B cell (primary cell): ENCODE measurements around the gene HNRNPU. TPM values are rescaled to one million over a fixed set of nuclear protein-coding genes. Genes with fewer than 3 reads are reported as not detected.

Experiments used
- ATAC-seq: fragments of 200-7000 bp; cut with Tn5 transposase; one replicate; pipeline ENCODE4 v1.10.0; 2021; ENCODE audit warnings: low read depth, mild to moderate bottlenecking, moderate number of reproducible peaks, moderate library complexity
- CTCF ChIA-PET: fragments of 350-600 bp; sonication (Branson Sonifier 250); formaldehyde crosslinking; loops from one replicate; lab custom pipeline; 2021; ENCODE audit warnings: antibody characterized with exemption, inconsistent platforms; lab: Charles Lee
- POLR2A ChIA-PET: fragments of 350-600 bp; sonication (Branson Sonifier 250); formaldehyde crosslinking; loops from one replicate; lab custom pipeline; 2021; ENCODE audit warnings: antibody characterized with exemption; lab: Charles Lee
- DNase-seq: peaks from one replicate; pipeline ENCODE4 v3.0.0; 2013
- H2AFZ ChIP-seq: 2 replicates; pipeline ENCODE4 v1.6.1; 2012; ENCODE audit warnings: mild to moderate bottlenecking, low read depth, low read length; ENCODE audit not compliant: insufficient read depth, poor library complexity, severe bottlenecking
- H3K27ac ChIP-seq, 2 donors: 1 replicate in 1 of 2; 2 replicates in 1 of 2; pipeline ENCODE4 v1.5.1; 2012 to 2013; ENCODE audit warnings: low read length in 2 of 2, mild to moderate bottlenecking in 2 of 2, moderate library complexity in 1 of 2
- H3K27me3 ChIP-seq, 4 experiments: fragments of 200-600 bp in 1 of 4; sonication (generic) in 1 of 4; replicated peaks in 1 of 4; 1 replicate in 2 of 4; 2 replicates in 2 of 4; pipeline versions ENCODE4 v1.6.1 to v1.7.0; 2013 to 2016; ENCODE audit warnings: low read length in 3 of 4, mild to moderate bottlenecking in 2 of 4, mixed read lengths in 1 of 4, moderate library complexity in 1 of 4; ENCODE audit not compliant: insufficient read depth in 4 of 4, control insufficient read depth in 3 of 4; ENCODE audit errors: control extremely low read depth in 1 of 4
- H3K36me3 ChIP-seq, 2 experiments: replicated peaks in 1 of 2; 1 replicate in 1 of 2; 2 replicates in 1 of 2; pipeline versions ENCODE4 v1.6.1 to v1.7.1; 2013; ENCODE audit warnings: low read length in 1 of 2; ENCODE audit not compliant: insufficient read depth in 2 of 2, control insufficient read depth in 1 of 2; ENCODE audit errors: control extremely low read depth in 1 of 2, extremely low read depth in 1 of 2
- H3K4me1 ChIP-seq, 2 donors: fragments of 200-600 bp in 1 of 2; sonication (generic) in 1 of 2; 1 replicate in 1 of 2; 2 replicates in 1 of 2; pipeline versions ENCODE4 v1.5.1 to v1.6.1; 2013 to 2017; ENCODE audit warnings: low read length in 2 of 2; ENCODE audit not compliant: control insufficient read depth in 2 of 2, insufficient read depth in 2 of 2
- H3K4me2 ChIP-seq: replicated peaks from 2 replicates; pipeline ENCODE3; 2012; ENCODE audit warnings: mild to moderate bottlenecking, low read depth, low read length; ENCODE audit not compliant: poor library complexity, severe bottlenecking
- H3K4me3 ChIP-seq, 5 experiments: fragments of 200-600 bp in 1 of 5; sonication (generic) in 1 of 5; 1 replicate in 3 of 5; 2 replicates in 2 of 5; pipeline versions ENCODE4 v1.5.1 to v1.7.0; 2011 to 2016; ENCODE audit warnings: low read length in 4 of 5, mild to moderate bottlenecking in 4 of 5, low read depth in 2 of 5, control low read depth in 1 of 5, moderate library complexity in 1 of 5; ENCODE audit not compliant: insufficient read depth in 1 of 5; ENCODE audit errors: control extremely low read depth in 1 of 5, extremely low read depth in 1 of 5
- H3K79me2 ChIP-seq: fragments of 200-600 bp; sonication (generic); one replicate; pipeline ENCODE4 v1.6.0; 2016; ENCODE audit warnings: low read length; ENCODE audit not compliant: control insufficient read depth, insufficient read depth
- H3K9ac ChIP-seq: fragments of 200-600 bp; sonication (generic); 2 replicates; pipeline ENCODE4 v1.6.1; 2017; ENCODE audit warnings: mild to moderate bottlenecking, low read length, moderate library complexity
- H3K9me3 ChIP-seq, 3 donors: one replicate each; pipeline versions ENCODE4 v1.6.1 to v1.7.1; 2013; ENCODE audit warnings: low read length in 2 of 3; ENCODE audit not compliant: control insufficient read depth in 2 of 3, insufficient read depth in 1 of 3; ENCODE audit errors: control extremely low read depth in 1 of 3
- H4K20me1 ChIP-seq: 2 replicates; pipeline ENCODE4 v1.6.0; 2012; ENCODE audit warnings: mild to moderate bottlenecking, low read length; ENCODE audit not compliant: insufficient read depth, control insufficient read depth, poor library complexity, severe bottlenecking
- H3K27ac Mint-ChIP-seq: one replicate; pipeline ENCODE4 v1.8.0; 2021; ENCODE audit warnings: mixed read lengths
- H3K27me3 Mint-ChIP-seq: one replicate; pipeline ENCODE4 v1.8.0; 2021; ENCODE audit warnings: mixed read lengths
- H3K4me1 Mint-ChIP-seq: one replicate; pipeline ENCODE4 v1.8.0; 2021; ENCODE audit warnings: mixed read lengths
- H3K4me3 Mint-ChIP-seq: one replicate; pipeline ENCODE4 v1.8.0; 2021; ENCODE audit warnings: mixed read lengths
- H3K9me3 Mint-ChIP-seq: one replicate; pipeline ENCODE4 v1.8.0; 2022; ENCODE audit warnings: mixed read lengths; ENCODE audit not compliant: insufficient read depth
- CTCF ChIP-seq: fragments of 200-600 bp; IDR thresholded peaks from one replicate; pipeline ENCODE4 v1.8.0; 2022; ENCODE audit warnings: antibody characterized with exemption, mild to moderate bottlenecking
- EZH2 ChIP-seq: IDR thresholded peaks from 2 replicates; pipeline ENCODE4 v1.6.1; 2012; ENCODE audit warnings: borderline replicate concordance, low read depth, mild to moderate bottlenecking, moderate library complexity, low read length; ENCODE audit not compliant: insufficient read depth, poor library complexity, severe bottlenecking
- WGBS: methylation state at CpG from one replicate; pipeline ENCODE4 v1.1.5; 2013; ENCODE audit warnings: missing lambda C conversion rate; ENCODE audit not compliant: insufficient coverage; 5-methylcytosine and 5-hydroxymethylcytosine counted together
- intact Hi-C: fragments of 100-400 bp; cut with micrococcal nuclease; formaldehyde crosslinking; loops from one replicate; pipeline ENCODE4 v1.10.0; 2022
- polyA plus RNA-seq: library from polyadenylated mRNA; depleted of rRNA; stranded (reverse); fragments of >200 nt; gene quantifications from 2 replicates; pipeline ENCODE4 v1.2.3, GENCODE V29; 2012
- total RNA-seq, 2 donors: library from RNA; stranded (reverse); fragments of 120-200 nt in 1 of 2; gene quantifications; 1 replicate in 1 of 2; 2 replicates in 1 of 2; pipeline versions ENCODE4 v1.2.3 to v1.2.4, GENCODE V29; 2013 to 2022

The HNRNPU gene
- total and polyA plus RNA-seq, 2 donors (not counting 1 experiment from before 2014, with no cell fraction given) = 95.2 to 406 TPM

- Mint-ChIP-seq H3K27me3 (peaks cover 10% of the 10 kb centered on the region), H3K9me3 (no peaks in the 10 kb centered on the region), H3K4me3 (no peak overlapping the region), H3K4me1 (peaks cover 5% of the 10 kb centered on the region), H3K27ac (no peak overlapping the region)
- H3K4me2 ChIP-seq = no peak overlapping the region
- H3K4me1 ChIP-seq = peaks cover 0 to 4% of the 10 kb centered on the region in 2 donors
- no peaks in the 10 kb centered on the region for H4K20me1 ChIP-seq
- DNase-seq (no peak), ATAC-seq (no peak)
- H3K36me3 ChIP-seq = no peaks in the 10 kb centered on the region
- no peaks in the 10 kb centered on the region for H3K9me3 ChIP-seq
- no peak overlapping the region for H3K9ac ChIP-seq
- H3K79me2 ChIP-seq = no peaks in the 10 kb centered on the region
- 92% methylated on average over 4 of the region's 8 CpGs for WGBS
- TF ChIP-seq EZH2 (no peak), CTCF (no peak)
- POLR2A ChIA-PET = no interaction called here
- CTCF ChIA-PET = interaction anchor here (1.1 kb wide), 1 partner anchor 167 kb away, joined by 3 read pairs; no protein-coding TSS in a partner anchor
- intact Hi-C loops = no loop called here
- H3K27ac ChIP-seq = no peak overlapping the region
- H2AFZ ChIP-seq = no peak overlapping the region
- no peaks in the 10 kb centered on the region for H3K27me3 ChIP-seq
- no peak overlapping the region for H3K4me3 ChIP-seq
Observed at GRCh38 chr1:244876228-244876910, 12.0 kb upstream of the HNRNPU start.

GRCh38 chr1:244874974-244875579, 10.7 kb upstream of the HNRNPU start:
- WGBS = 93% methylated on average over 3 of the region's 7 CpGs
- ATAC-seq (no peak), DNase-seq (no peak)
- Histone ChIP-seq H3K27ac (no peak overlapping the region), H2AFZ (no peak overlapping the region), H3K4me3 (no peak overlapping the region), H4K20me1 (no peaks in the 10 kb centered on the region), H3K27me3 (no peaks in the 10 kb centered on the region), H3K4me2 (no peak overlapping the region), H3K4me1 (peaks cover 0 to 4% of the 10 kb centered on the region in 2 donors), H3K36me3 (no peaks in the 10 kb centered on the region), H3K9ac (no peak overlapping the region), H3K79me2 (no peaks in the 10 kb centered on the region), H3K9me3 (no peaks in the 10 kb centered on the region)
- no peak overlapping the region for H3K4me3 Mint-ChIP-seq
- TF ChIP-seq CTCF = no peak
- TF ChIP-seq EZH2 = no peak
- POLR2A ChIA-PET = no interaction called here
- H3K27ac Mint-ChIP-seq = no peak overlapping the region
- intact Hi-C loops = no loop called here
- peaks cover 3% of the 10 kb centered on the region for H3K27me3 Mint-ChIP-seq
- no peaks in the 10 kb centered on the region for H3K9me3 Mint-ChIP-seq
- peaks cover 5% of the 10 kb centered on the region for H3K4me1 Mint-ChIP-seq
- CTCF ChIA-PET = interaction anchor here (0.8 to 1.1 kb wide), 2 partner anchors 73 to 168 kb away, joined by 3 to 4 read pairs; no protein-coding TSS in a partner anchor
